Breast epithelium (tissue), 3 donors: ENCODE measurements around the gene DHCR24.

ENCODE experiments used
- POLR2A ChIP-seq: fragments of 450-650 bp; IDR thresholded peaks from one replicate; pipeline ENCODE4 v1.6.1; 2016; ENCODE audit warnings: antibody characterized with exemption, mild to moderate bottlenecking, moderate library complexity
- TF ChIP-seq, protein P1 (sequence below), 3 donors: fragments of 450-650 bp; IDR thresholded peaks; one replicate each; pipeline ENCODE4 v1.5.1; 2016 to 2017; ENCODE audit warnings: antibody characterized with exemption in 3 of 3, mild to moderate bottlenecking in 3 of 3, moderate library complexity in 3 of 3

DNA sequence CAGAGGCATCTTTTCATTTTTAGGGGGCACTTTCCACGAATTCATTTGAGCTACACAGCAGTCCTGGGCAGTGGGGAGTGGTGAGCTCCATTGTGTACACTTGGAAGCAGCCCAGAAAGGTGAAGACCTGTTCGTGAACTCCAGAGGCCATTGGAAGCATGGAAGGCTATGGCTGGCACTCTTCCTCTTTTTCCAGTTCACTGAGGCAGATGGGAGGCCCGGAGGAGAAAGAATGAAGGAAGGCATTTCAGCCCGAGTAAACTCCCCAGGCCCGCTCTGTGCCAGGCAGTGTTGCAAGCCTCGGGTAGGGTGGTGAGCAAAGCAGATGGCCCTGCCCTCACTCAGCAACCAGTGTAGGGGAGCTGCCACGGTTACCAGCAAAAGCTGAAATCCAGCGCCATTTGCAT is 673 bp upstream of the DHCR24 start:
- TF ChIP-seq POLR2A = no peak
- TF ChIP-seq, protein P1, sequence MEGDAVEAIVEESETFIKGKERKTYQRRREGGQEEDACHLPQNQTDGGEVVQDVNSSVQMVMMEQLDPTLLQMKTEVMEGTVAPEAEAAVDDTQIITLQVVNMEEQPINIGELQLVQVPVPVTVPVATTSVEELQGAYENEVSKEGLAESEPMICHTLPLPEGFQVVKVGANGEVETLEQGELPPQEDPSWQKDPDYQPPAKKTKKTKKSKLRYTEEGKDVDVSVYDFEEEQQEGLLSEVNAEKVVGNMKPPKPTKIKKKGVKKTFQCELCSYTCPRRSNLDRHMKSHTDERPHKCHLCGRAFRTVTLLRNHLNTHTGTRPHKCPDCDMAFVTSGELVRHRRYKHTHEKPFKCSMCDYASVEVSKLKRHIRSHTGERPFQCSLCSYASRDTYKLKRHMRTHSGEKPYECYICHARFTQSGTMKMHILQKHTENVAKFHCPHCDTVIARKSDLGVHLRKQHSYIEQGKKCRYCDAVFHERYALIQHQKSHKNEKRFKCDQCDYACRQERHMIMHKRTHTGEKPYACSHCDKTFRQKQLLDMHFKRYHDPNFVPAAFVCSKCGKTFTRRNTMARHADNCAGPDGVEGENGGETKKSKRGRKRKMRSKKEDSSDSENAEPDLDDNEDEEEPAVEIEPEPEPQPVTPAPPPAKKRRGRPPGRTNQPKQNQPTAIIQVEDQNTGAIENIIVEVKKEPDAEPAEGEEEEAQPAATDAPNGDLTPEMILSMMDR (IDR thresholded peaks at IDR 0.05) = no peak
